ENCODE measurements around the gene LILRB4. TPM values are rescaled to one million over a fixed set of nuclear protein-coding genes. Genes with fewer than 3 reads are reported as not detected.
A peak's percentile ranks its signal among the peaks of the same experiment; 100 is the strongest.

Gene LILRB4
- total and polyA plus RNA-seq, 9 of the 15 experiments (the other 6 are each of a cell fraction or from before 2014, with no cell fraction given), result not detected

GRCh38 chr19:54682306-54682856 is 19.6 kb downstream of the LILRB4 start:
- no peaks in the 10 kb centered on the region for H4K20me1 ChIP-seq (replicated peaks; ENCODE audit: control insufficient read depth, insufficient read depth, low read length)
- no TSS peak for BruUV-seq (replicated peaks)
- no peaks in the 10 kb centered on the region for H3K79me2 ChIP-seq (ENCODE audit: control insufficient read depth, insufficient read depth, low read length)
- FAIRE-seq (peak; percentile 40), DNase-seq (ENCODE audit: extremely low read depth in 1 of 4, low spot score in 3 of 4) (peak in 1 of 4 experiments; percentile 29), ATAC-seq (no peak; the same call in 2 of the 3 replicates)
- CTCF ChIA-PET (ENCODE audit: low intra/inter-chr PET ratio), result no interaction called here
- no peaks in the 10 kb centered on the region for H3K9me3 ChIP-seq (replicated peaks; ENCODE audit: control insufficient read depth, insufficient read depth, low read depth, low read length)
- no peaks in the 10 kb centered on the region for H3K27me3 ChIP-seq (ENCODE audit: control insufficient read depth in 2 of 2, insufficient read depth in 2 of 2, low read length in 2 of 2)
- in situ Hi-C loops (cut with MboI) (no loop called here), intact Hi-C loops (cut with micrococcal nuclease) (no loop called here)
- H3K9ac ChIP-seq (ENCODE audit: insufficient read depth in 1 of 2, low read depth in 2 of 2, low read length in 2 of 2), result no peak overlapping the region
- no peak overlapping the region for H3K4me3 ChIP-seq
- WGBS (ENCODE audit: insufficient coverage, low coverage, missing lambda C conversion rate), result 0% methylated on average over 7 of the region's 7 CpGs
- peak overlapping the region; percentile 27; the same call in 1 of the 2 replicates for H3K4me2 ChIP-seq (ENCODE audit: insufficient read depth, low read length)
- H2AFZ ChIP-seq (ENCODE audit: low read depth, low read length), result no peak overlapping the region
- H3K27ac ChIP-seq (ENCODE audit: extremely low read depth, low read depth, low read length), result no peak overlapping the region
- POLR2A ChIA-PET, result no interaction called here
- H3K4me1 ChIP-seq (replicated peaks in 1 of 2; ENCODE audit: control insufficient read depth in 2 of 2, insufficient read depth in 2 of 2, low read length in 2 of 2), result peaks cover 0 to 4% of the 10 kb centered on the region in 2 experiments; a peak in 2 of 5 replicates
- no peaks in the 10 kb centered on the region for H3K36me3 ChIP-seq (ENCODE audit: control insufficient read depth, insufficient read depth, low read length)
- H3K9me1 ChIP-seq (ENCODE audit: control insufficient read depth, insufficient read depth, low read length), result no peaks in the 10 kb centered on the region
- TF ChIP-seq MAFG (tag; conservative IDR thresholded peaks at IDR 0.05) (peak; percentile 41; the same call in 1 of the 2 replicates), EHMT2 (IDR thresholded peaks at IDR 0.05) (0 out of 2 replicates have a peak, but pooled peaks have one; percentile 20), C11orf30 (IDR thresholded peaks at IDR 0.05; ENCODE audit: low read depth) (peak; percentile 23; the same call in 1 of the 2 replicates), NCOR1 (IDR thresholded peaks at IDR 0.05) (no peak), HES1 (IDR thresholded peaks at IDR 0.05; ENCODE audit: low read depth) (no peak), RAD21 (CRISPR knock-in tag; conservative IDR thresholded peaks at IDR 0.05 in 1 of 2, IDR thresholded peaks at IDR 0.05 in 1 of 2) (peak in 1 of 2 experiments; percentile 23; a peak in 1 of 4 replicates), ZNF586 (CRISPR knock-in tag; conservative IDR thresholded peaks at IDR 0.05) (no peak), ZNF140 (CRISPR knock-in tag; IDR thresholded peaks at IDR 0.05) (no peak), CHCHD3 (CRISPR knock-in tag; IDR thresholded peaks at IDR 0.05) (no peak), ZBTB12 (CRISPR knock-in tag; IDR thresholded peaks at IDR 0.05) (no peak), ARID1B (IDR thresholded peaks at IDR 0.05) (peak; percentile 31; the same call in 1 of the 2 replicates), JUND (IDR thresholded peaks at IDR 0.05; ENCODE audit: borderline replicate concordance, low read depth, low read length) (0 out of 2 replicates have a peak, but pooled peaks have one; percentile 20), JUND (tag; IDR thresholded peaks at IDR 0.05; ENCODE audit: borderline replicate concordance, low read depth, low read length) (no peak; the same call in 2 of the 3 replicates), FOSL1 (tag; conservative IDR thresholded peaks at IDR 0.05) (peak; percentile 44), THRA (IDR thresholded peaks at IDR 0.05) (peak; percentile 60), SMARCB1 (IDR thresholded peaks at IDR 0.05; ENCODE audit: insufficient read length, low read depth) (no peak), VEZF1 (CRISPR knock-in tag; IDR thresholded peaks at IDR 0.05) (0 out of 2 replicates have a peak, but pooled peaks have one; percentile 30), L3MBTL2 (IDR thresholded peaks at IDR 0.05) (no peak), ZNF263 (CRISPR knock-in tag; IDR thresholded peaks at IDR 0.05; ENCODE audit: borderline replicate concordance) (no peak), CBFA2T3 (IDR thresholded peaks at IDR 0.05) (peak; percentile 35)

All from K562 (cell line).